ENCODE data around the gene MZB1. TPM values are rescaled to one million over a fixed set of nuclear protein-coding genes. Genes with fewer than 3 reads are reported as not detected.
A peak's percentile ranks its signal among the peaks of the same experiment; 100 is the strongest.

MZB1 gene
- total RNA-seq, 6 experiments from 2014 or later: 0.37 to 5.1 (median 1.1) TPM

DNA sequence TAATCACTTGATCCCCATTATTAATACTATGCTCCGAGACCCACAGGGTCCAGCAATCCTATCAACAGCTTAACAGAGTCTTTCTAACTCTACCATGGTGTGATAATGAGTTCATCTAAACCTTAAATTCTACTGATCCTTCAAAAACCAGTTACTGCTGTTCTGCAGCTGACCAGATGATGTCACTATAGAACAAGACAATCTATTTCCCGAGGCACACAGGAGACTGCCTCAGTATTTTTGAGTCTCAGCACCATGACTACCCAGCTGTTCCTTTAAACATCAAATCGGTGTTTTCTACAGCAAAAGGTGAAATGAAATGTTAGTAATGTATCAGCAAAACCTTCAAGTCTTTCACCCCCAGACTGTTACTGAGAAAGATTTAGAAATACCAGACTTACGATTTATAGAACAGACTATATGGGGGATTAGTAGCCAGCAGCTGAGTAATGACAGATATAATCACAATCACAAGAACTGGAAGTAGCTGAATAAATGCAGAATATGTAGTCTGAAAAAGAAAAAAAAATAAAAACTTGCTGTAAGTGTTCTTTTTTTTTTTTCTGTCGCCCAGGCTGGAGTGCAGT is 32.7 kb upstream of the MZB1 start:
- intact Hi-C loops (cut with DNase I): loop anchor here in 1 of 2 donors (5.0 kb wide), 1 partner anchor 90 kb away; no protein-coding TSS in a partner anchor
- no peaks in the 10 kb centered on the region for H3K4me1 ChIP-seq
- H3K27me3 ChIP-seq: no peaks in the 10 kb centered on the region
- TF ChIP-seq POLR2A (IDR thresholded peaks at IDR 0.05): no peak
- TF ChIP-seq, protein P1, sequence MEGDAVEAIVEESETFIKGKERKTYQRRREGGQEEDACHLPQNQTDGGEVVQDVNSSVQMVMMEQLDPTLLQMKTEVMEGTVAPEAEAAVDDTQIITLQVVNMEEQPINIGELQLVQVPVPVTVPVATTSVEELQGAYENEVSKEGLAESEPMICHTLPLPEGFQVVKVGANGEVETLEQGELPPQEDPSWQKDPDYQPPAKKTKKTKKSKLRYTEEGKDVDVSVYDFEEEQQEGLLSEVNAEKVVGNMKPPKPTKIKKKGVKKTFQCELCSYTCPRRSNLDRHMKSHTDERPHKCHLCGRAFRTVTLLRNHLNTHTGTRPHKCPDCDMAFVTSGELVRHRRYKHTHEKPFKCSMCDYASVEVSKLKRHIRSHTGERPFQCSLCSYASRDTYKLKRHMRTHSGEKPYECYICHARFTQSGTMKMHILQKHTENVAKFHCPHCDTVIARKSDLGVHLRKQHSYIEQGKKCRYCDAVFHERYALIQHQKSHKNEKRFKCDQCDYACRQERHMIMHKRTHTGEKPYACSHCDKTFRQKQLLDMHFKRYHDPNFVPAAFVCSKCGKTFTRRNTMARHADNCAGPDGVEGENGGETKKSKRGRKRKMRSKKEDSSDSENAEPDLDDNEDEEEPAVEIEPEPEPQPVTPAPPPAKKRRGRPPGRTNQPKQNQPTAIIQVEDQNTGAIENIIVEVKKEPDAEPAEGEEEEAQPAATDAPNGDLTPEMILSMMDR (IDR thresholded peaks at IDR 0.05): peak; percentile 79 to 88 (median 86)
- H3K27ac ChIP-seq: no peak overlapping the region
- H3K36me3 ChIP-seq: no peaks in the 10 kb centered on the region
- WGBS (ENCODE audit: insufficient coverage, low coverage, low lambda C conversion rate, missing lambda C conversion rate): 25% methylated on average over 4 of the region's 5 CpGs
- DNase-seq (peak in 1 of 3 donors; percentile 44), ATAC-seq (peak; percentile 91 to 95 (median 94))
- no peaks in the 10 kb centered on the region for H3K9me3 ChIP-seq
- no peak overlapping the region for H3K4me3 ChIP-seq

DNA sequence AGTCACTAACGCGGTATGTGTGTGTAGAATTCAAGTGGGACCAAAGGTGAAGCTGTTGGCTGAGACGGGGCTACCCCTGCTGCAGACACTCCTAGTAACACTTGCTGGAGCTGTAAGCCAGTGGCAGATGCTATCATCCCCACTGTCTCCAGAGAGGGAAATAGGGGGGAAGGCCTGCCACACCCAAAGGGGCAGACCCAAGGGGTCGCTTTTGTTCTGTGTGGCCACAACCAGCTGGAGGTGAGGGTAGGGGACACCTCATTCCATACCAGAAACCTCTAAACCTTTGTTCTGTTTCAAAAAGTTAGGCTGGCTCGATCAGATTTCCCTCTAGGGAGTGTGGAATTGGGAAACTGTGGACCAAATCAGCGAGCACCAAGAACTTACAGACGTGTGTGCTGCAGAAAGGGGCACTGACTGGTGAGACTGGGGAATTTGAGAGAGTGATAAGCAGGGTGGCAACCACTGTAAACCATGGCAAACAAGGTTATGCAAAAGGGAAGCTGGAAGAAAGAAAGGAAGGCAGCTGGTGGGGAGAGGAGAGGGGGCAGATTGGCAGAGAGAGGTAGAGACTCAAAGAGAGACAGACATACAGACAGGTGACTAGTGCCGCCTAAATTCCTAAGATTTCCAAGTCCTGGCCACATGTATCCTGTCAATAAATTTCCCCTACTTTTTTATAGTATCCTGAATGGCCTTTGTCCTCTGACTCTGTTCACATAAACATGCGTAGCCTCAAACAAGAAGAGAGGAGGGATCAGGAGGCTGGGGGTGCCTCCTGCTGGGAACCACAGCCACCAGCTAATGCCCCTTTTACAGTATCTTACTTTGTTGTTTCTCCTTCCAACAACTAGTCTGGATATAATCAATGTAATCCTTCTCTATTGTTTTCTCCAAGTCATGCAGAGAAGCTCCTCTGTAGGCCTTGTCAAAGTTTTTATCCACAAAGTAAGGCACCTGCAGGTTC is 29.8 kb upstream of the MZB1 start:
- Histone ChIP-seq H3K27me3 (no peaks in the 10 kb centered on the region), H3K27ac (no peak overlapping the region), H3K36me3 (no peaks in the 10 kb centered on the region), H3K4me1 (no peaks in the 10 kb centered on the region), H3K4me3 (no peak overlapping the region), H3K9me3 (no peaks in the 10 kb centered on the region)
- ATAC-seq (peak in 2 of 4 donors; percentile 15 to 36), DNase-seq (peak in 1 of 3 donors; percentile 30)
- 73% methylated on average over 9 of the region's 9 CpGs for WGBS (ENCODE audit: insufficient coverage, low coverage, low lambda C conversion rate, missing lambda C conversion rate)
- intact Hi-C loops (cut with DNase I): loop anchor here in 1 of 2 donors (5.0 kb wide), 1 partner anchor 93 kb away; no protein-coding TSS in a partner anchor
- TF ChIP-seq, protein P1 (IDR thresholded peaks at IDR 0.05): no peak
- TF ChIP-seq POLR2A (IDR thresholded peaks at IDR 0.05): no peak

DNA sequence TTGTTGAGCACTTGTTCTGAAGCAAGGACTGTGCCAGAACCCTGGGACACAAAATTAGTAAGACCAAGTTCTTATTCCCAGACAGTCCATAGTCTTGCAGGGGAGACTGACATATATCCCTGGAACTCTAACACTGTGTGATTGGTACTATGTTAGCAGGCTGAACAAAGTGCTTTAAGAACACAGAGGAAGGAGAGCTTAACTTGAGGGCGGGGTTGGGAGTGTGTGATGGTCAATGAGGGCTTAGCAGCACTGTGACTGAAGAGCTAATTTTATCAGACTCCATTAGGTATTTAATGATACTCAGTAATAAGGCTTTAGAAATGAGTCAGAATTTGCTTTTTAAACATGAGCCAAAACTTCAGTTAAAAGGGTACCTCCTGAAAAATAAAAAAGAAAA is 29.1 kb upstream of the MZB1 start:
- Histone ChIP-seq H3K27ac (no peak overlapping the region), H3K9me3 (no peaks in the 10 kb centered on the region), H3K4me3 (no peak overlapping the region), H3K4me1 (no peaks in the 10 kb centered on the region), H3K27me3 (no peaks in the 10 kb centered on the region), H3K36me3 (no peaks in the 10 kb centered on the region)
- ATAC-seq: no peak
- WGBS (ENCODE audit: insufficient coverage, low coverage, low lambda C conversion rate, missing lambda C conversion rate): 75% methylated on average over 1 of the region's 1 CpG
- DNase-seq: no peak
- TF ChIP-seq POLR2A (IDR thresholded peaks at IDR 0.05): no peak
- TF ChIP-seq, protein P1 (IDR thresholded peaks at IDR 0.05): no peak
- intact Hi-C loops (cut with DNase I): no loop called here

DNA sequence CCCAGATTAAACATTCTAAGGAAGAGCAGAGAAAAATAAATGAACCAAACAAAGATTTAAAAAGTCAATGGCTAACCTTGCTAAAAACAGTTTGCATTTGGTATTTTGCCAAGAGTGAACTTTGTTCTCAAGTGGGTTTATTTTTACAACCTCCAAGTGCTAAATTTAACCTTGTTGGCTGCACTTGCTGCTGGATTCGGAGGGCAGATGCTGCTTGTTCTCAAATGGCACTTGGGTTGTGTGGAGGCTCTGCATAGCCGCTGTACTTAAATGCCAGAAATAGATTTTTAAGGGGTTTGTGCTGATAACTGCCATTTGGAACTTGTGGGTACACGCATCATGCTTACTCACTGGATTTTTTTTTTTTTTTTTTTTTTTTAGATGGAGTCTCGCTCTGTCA is 27.5 kb upstream of the MZB1 start:
- no peaks in the 10 kb centered on the region for H3K27me3 ChIP-seq
- WGBS (ENCODE audit: insufficient coverage, low coverage, low lambda C conversion rate, missing lambda C conversion rate): 35% methylated on average over 3 of the region's 4 CpGs
- peak in 1 of 3 donors; percentile 23 for DNase-seq
- intact Hi-C loops (cut with DNase I): no loop called here
- no peaks in the 10 kb centered on the region for H3K4me1 ChIP-seq
- no peak for TF ChIP-seq POLR2A (IDR thresholded peaks at IDR 0.05)
- TF ChIP-seq, protein P1 (IDR thresholded peaks at IDR 0.05): no peak
- no peak overlapping the region for H3K4me3 ChIP-seq
- no peaks in the 10 kb centered on the region for H3K36me3 ChIP-seq
- no peaks in the 10 kb centered on the region for H3K9me3 ChIP-seq
- ATAC-seq: no peak
- H3K27ac ChIP-seq: no peak overlapping the region

Data from right lobe of liver (tissue), 6 donors.